ENCODE measurements around the gene ADAMTS2.

The ADAMTS2 gene

GRCh38 chr5:179266291-179267070, 78.8 kb downstream of the ADAMTS2 start:
- no peak for DNase-seq (ENCODE audit: low read depth, low spot score)

GRCh38 chr5:179265514-179266290, 79.6 kb downstream of the ADAMTS2 start:
- no peak for DNase-seq (ENCODE audit: low read depth, low spot score)

- DNase-seq (ENCODE audit: low read depth, low spot score): no peak
Measured at GRCh38 chr5:179264783-179265513, 80.3 kb downstream of the ADAMTS2 start.

- no peak for DNase-seq (ENCODE audit: low read depth, low spot score)
Measured at GRCh38 chr5:179264053-179264782, 81.0 kb downstream of the ADAMTS2 start.

GRCh38 chr5:179263391-179264052, 81.7 kb downstream of the ADAMTS2 start:
- DNase-seq (ENCODE audit: low read depth, low spot score): no peak

- DNase-seq (ENCODE audit: low read depth, low spot score): no peak
Measured at GRCh38 chr5:179262126-179262920, 82.9 kb downstream of the ADAMTS2 start.

- DNase-seq (ENCODE audit: low read depth, low spot score): no peak
Measured at GRCh38 chr5:179261301-179262125, 83.7 kb downstream of the ADAMTS2 start.

- no peak for DNase-seq (ENCODE audit: low read depth, low spot score)
Measured at GRCh38 chr5:179260324-179261070, 84.8 kb downstream of the ADAMTS2 start.

- DNase-seq (ENCODE audit: low read depth, low spot score): no peak
Measured at GRCh38 chr5:179259731-179260323, 85.4 kb downstream of the ADAMTS2 start.

- no peak for DNase-seq (ENCODE audit: low read depth, low spot score)
Measured at GRCh38 chr5:179258922-179259730, 86.1 kb downstream of the ADAMTS2 start.

GRCh38 chr5:179258001-179258921, 87.0 kb downstream of the ADAMTS2 start:
- DNase-seq (ENCODE audit: low read depth, low spot score): no peak

GRCh38 chr5:179257176-179257682, 88.0 kb downstream of the ADAMTS2 start:
- no peak for DNase-seq (ENCODE audit: low read depth, low spot score)

GRCh38 chr5:179256328-179257175, 88.7 kb downstream of the ADAMTS2 start:
- no peak for DNase-seq (ENCODE audit: low read depth, low spot score)

GRCh38 chr5:179255527-179256327, 89.5 kb downstream of the ADAMTS2 start:
- no peak for DNase-seq (ENCODE audit: low read depth, low spot score)

Data from iPS DF 19.7 (cell line).